Stomach (tissue), 9 donors: ENCODE results near the gene ADCK2. TPM values are rescaled to one million over a fixed set of nuclear protein-coding genes. Genes with fewer than 3 reads are reported as not detected.
A peak's percentile ranks its signal among the peaks of the same experiment; 100 is the strongest.

Source experiments
- DNase-seq, 2 donors: peaks; one replicate each; pipeline versions ENCODE4 v3.0.0 to v3.0.0-alpha.2; 2013 to 2019
- H3K27ac ChIP-seq, 5 donors: fragments of 200-600 bp in 4 of 5; sonication (generic) in 4 of 5; one replicate each; pipeline ENCODE4 v1.5.1; 2013 to 2019; ENCODE audit warnings: mild to moderate bottlenecking in 1 of 5, moderate library complexity in 1 of 5
- H3K27me3 ChIP-seq, 3 donors: fragments of 200-600 bp; sonication (generic); one replicate each; pipeline ENCODE4 v1.5.1; 2017 to 2019; ENCODE audit warnings: mixed run types in 1 of 3
- H3K36me3 ChIP-seq, 4 donors: fragments of 200-600 bp; sonication (generic); 1 replicate in 3 of 4; 2 replicates in 1 of 4; pipeline ENCODE4 v1.5.1; 2016 to 2019
- H3K4me1 ChIP-seq, 4 donors: fragments of 200-600 bp; sonication (generic); one replicate each; pipeline ENCODE4 v1.5.1; 2016 to 2019
- H3K4me3 ChIP-seq, 4 donors: fragments of 200-600 bp; sonication (generic) in 3 of 4; one replicate each; pipeline ENCODE4 v1.5.1; 2016 to 2019; ENCODE audit warnings: mild to moderate bottlenecking in 1 of 4
- H3K9me3 ChIP-seq, 4 donors: fragments of 200-600 bp; sonication (generic); one replicate each; pipeline ENCODE4 v1.5.1; 2016 to 2019
- CTCF ChIP-seq, 7 experiments: fragments of 450-650 bp in 4 of 7; fragments of 200-600 bp in 3 of 7; sonication (generic) in 3 of 7; IDR thresholded peaks; one replicate each; pipeline ENCODE4 v1.5.1; 2016 to 2019; ENCODE audit warnings: antibody characterized with exemption in 7 of 7, control low read depth in 2 of 7, mild to moderate bottlenecking in 1 of 7
- EP300 ChIP-seq: sonication (generic); formaldehyde crosslinking; IDR thresholded peaks from one replicate; pipeline ENCODE4 v1.6.1; 2017; ENCODE audit warnings: antibody characterized with exemption
- POLR2A ChIP-seq, 4 donors: fragments of 450-650 bp; IDR thresholded peaks; one replicate each; pipeline ENCODE4 v1.6.1; 2016; ENCODE audit warnings: antibody characterized with exemption in 4 of 4, control low read depth in 2 of 4, mild to moderate bottlenecking in 1 of 4, moderate library complexity in 1 of 4
- POLR2AphosphoS5 ChIP-seq, 3 donors: sonication (generic); formaldehyde crosslinking; IDR thresholded peaks; one replicate each; pipeline ENCODE4 v1.6.1; 2016; ENCODE audit warnings: antibody characterized with exemption in 3 of 3
- WGBS, 5 donors: extraction: QIAGEN DNeasy Blood & Tissue Kit in 3 of 5; methylation state at CpG; one replicate each; pipeline versions ENCODE4 v1.1.5 to v1.1.7; 2013 to 2018; 5-methylcytosine and 5-hydroxymethylcytosine counted together
- intact Hi-C: fragments of 100-400 bp; cut with DNase I; formaldehyde crosslinking; loops from one replicate; pipeline ENCODE4 v1.15.1; 2023; ENCODE audit warnings: low total_unique reads
- polyA plus RNA-seq, 3 donors: library from polyadenylated mRNA; stranded (reverse); fragments of 200-250 nt; gene quantifications; one replicate each; pipeline ENCODE4 v1.2.3, GENCODE V29; 2013
- total RNA-seq, 5 donors: library from RNA; depleted of rRNA; stranded (reverse); fragments of >200 nt; gene quantifications; one replicate each; pipeline versions ENCODE4 v1.1.0 to v1.2.3, GENCODE V29; 2014 to 2016
- donor health status: healthy with polysubstance abuse.
- donor health status: Bipolar disorder and iron deficiency.
- donor health status: healthy.

The ADCK2 gene
- total and polyA plus RNA-seq, 8 donors = 2.7 to 62.3 (median 20.7) TPM

GRCh38 chr7:140694592-140694991, 21.8 kb downstream of the ADCK2 start:
- WGBS, 5 donors = 77 to 93% (median 86%) methylated on average over 1 to 6 of the region's 6 CpGs
- Histone ChIP-seq H3K9me3 (no peaks in the 10 kb centered on the region), H3K27ac (no peak overlapping the region), H3K4me1 (peaks cover 17 to 30% (median 25%) of the 10 kb centered on the region in 4 donors), H3K4me3 (no peak overlapping the region), H3K36me3 (peaks cover 13 to 41% (median 38%) of the 10 kb centered on the region in 4 donors), H3K27me3 (no peaks in the 10 kb centered on the region)
- TF ChIP-seq CTCF (IDR thresholded peaks at IDR 0.05) = no peak
- TF ChIP-seq POLR2A (IDR thresholded peaks at IDR 0.05) = no peak
- TF ChIP-seq POLR2AphosphoS5 (IDR thresholded peaks at IDR 0.05) = no peak
- no peak for TF ChIP-seq EP300
- no peak for DNase-seq
- intact Hi-C loops = no loop called here

- 91 to 97% (median 93%) methylated on average over 11 of the region's 11 CpGs for WGBS, 5 donors
- no peak for DNase-seq
- Histone ChIP-seq H3K27ac (peak overlapping the region in 3 of 5 donors; percentile 96 to 98 (median 96)), H3K36me3 (peaks cover 5 to 33% (median 30%) of the 10 kb centered on the region in 4 donors), H3K4me3 (no peak overlapping the region), H3K27me3 (no peaks in the 10 kb centered on the region), H3K4me1 (peaks cover 17 to 30% (median 26%) of the 10 kb centered on the region in 4 donors), H3K9me3 (no peaks in the 10 kb centered on the region)
- TF ChIP-seq POLR2A (IDR thresholded peaks at IDR 0.05) (no peak), CTCF (IDR thresholded peaks at IDR 0.05) (no peak), EP300 (no peak), POLR2AphosphoS5 (IDR thresholded peaks at IDR 0.05) (no peak)
- intact Hi-C loops = no loop called here
These were observed 22.6 kb downstream of the ADCK2 start for GRCh38 chr7:140695381-140695780.

- Histone ChIP-seq H3K27me3 (no peaks in the 10 kb centered on the region), H3K27ac (peak overlapping the region; percentile 96 to 98 (median 97)), H3K9me3 (no peaks in the 10 kb centered on the region), H3K4me3 (peak overlapping the region; percentile 82 to 94 (median 89)), H3K36me3 (peaks cover 4 to 26% (median 23%) of the 10 kb centered on the region in 4 donors), H3K4me1 (peaks cover 17 to 30% (median 27%) of the 10 kb centered on the region in 4 donors)
- intact Hi-C loops = no loop called here
- no peak for TF ChIP-seq CTCF (IDR thresholded peaks at IDR 0.05)
- TF ChIP-seq POLR2A (IDR thresholded peaks at IDR 0.05) = peak in 1 of 4 donors; percentile 67
- TF ChIP-seq POLR2AphosphoS5 (IDR thresholded peaks at IDR 0.05) = peak in 1 of 3 donors; percentile 42
- 19 to 27% (median 20%) methylated on average over 15 to 23 of the region's 23 CpGs for WGBS, 5 donors
- DNase-seq = peak; percentile 96 to 97
These were observed 23.4 kb downstream of the ADCK2 start for GRCh38 chr7:140696024-140696679.

- peak; percentile 62 to 94 for DNase-seq
- TF ChIP-seq POLR2A (IDR thresholded peaks at IDR 0.05) = peak in 1 of 4 donors; percentile 90
- peak in 2 of 3 donors; percentile 92 to 95 for TF ChIP-seq POLR2AphosphoS5 (IDR thresholded peaks at IDR 0.05)
- no peak for TF ChIP-seq EP300
- Histone ChIP-seq H3K4me3 (peak within 1 kb of the TSS; percentile 82 to 94 (median 89)), H3K4me1 (peaks cover 17 to 30% (median 27%) of the 10 kb centered on the region in 4 donors), H3K9me3 (no peaks in the 10 kb centered on the region), H3K27me3 (no peaks in the 10 kb centered on the region), H3K36me3 (peaks cover 0 to 18% (median 16%) of the 10 kb centered on the region in 4 donors), H3K27ac (peak within 1 kb of the TSS; percentile 96 to 98 (median 97))
- WGBS, 5 donors = 0 to 1% (median 0%) methylated on average over 36 to 82 of the region's 82 CpGs
- intact Hi-C loops = no loop called here
These were observed 24.1 kb downstream of the ADCK2 start, which contains the start of gene NDUFB2 for GRCh38 chr7:140696680-140697446. Gene NDUFB2 (plus strand): TSS chr7:140696708. CDS start chr7:140696745, 37 bp downstream.
